WI38 (cell line): ENCODE data around the gene SLC30A3.

Experiments
- H3K4me3 ChIP-seq: 2 replicates; pipeline ENCODE4 v1.5.1; 2011; ENCODE audit warnings: low read depth, mild to moderate bottlenecking, control low read depth, low read length
- TF ChIP-seq, protein P1 (sequence below): IDR thresholded peaks from 2 replicates; pipeline ENCODE4 v1.5.1; 2012; ENCODE audit warnings: low read depth, mild to moderate bottlenecking, control low read depth, low read length

SLC30A3 gene

DNA sequence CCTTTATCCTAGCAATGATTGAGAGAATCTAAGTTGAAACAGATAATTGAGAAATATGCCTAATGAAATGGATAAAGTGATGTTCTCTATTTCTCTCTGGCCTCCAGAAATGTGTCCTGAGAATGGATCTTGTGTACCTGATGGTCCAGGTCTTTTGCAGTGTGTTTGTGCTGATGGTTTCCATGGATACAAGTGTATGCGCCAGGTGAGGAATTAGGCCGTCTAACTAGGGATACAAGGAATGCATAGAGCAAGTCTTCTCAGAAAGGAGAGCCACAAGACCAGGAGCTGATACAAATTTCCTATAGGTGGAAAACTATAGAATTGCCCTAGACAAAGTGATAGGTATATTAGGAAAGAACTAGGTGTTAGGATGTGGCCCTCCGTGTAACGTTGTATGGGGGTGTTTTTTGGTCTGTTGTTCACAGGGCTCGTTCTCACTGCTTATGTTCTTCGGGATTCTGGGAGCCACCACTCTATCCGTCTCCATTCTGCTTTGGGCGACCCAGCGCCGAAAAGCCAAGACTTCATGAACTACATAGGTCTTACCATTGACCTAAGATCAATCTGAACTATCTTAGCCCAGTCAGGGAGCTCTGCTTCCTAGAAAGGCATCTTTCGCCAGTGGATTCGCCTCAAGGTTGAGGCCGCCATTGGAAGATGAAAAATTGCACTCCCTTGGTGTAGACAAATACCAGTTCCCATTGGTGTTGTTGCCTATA lies 46.3 kb downstream of the SLC30A3 start:
- peak overlapping the region; percentile 83 for H3K4me3 ChIP-seq
- TF ChIP-seq, protein P1, sequence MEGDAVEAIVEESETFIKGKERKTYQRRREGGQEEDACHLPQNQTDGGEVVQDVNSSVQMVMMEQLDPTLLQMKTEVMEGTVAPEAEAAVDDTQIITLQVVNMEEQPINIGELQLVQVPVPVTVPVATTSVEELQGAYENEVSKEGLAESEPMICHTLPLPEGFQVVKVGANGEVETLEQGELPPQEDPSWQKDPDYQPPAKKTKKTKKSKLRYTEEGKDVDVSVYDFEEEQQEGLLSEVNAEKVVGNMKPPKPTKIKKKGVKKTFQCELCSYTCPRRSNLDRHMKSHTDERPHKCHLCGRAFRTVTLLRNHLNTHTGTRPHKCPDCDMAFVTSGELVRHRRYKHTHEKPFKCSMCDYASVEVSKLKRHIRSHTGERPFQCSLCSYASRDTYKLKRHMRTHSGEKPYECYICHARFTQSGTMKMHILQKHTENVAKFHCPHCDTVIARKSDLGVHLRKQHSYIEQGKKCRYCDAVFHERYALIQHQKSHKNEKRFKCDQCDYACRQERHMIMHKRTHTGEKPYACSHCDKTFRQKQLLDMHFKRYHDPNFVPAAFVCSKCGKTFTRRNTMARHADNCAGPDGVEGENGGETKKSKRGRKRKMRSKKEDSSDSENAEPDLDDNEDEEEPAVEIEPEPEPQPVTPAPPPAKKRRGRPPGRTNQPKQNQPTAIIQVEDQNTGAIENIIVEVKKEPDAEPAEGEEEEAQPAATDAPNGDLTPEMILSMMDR: no peak

DNA sequence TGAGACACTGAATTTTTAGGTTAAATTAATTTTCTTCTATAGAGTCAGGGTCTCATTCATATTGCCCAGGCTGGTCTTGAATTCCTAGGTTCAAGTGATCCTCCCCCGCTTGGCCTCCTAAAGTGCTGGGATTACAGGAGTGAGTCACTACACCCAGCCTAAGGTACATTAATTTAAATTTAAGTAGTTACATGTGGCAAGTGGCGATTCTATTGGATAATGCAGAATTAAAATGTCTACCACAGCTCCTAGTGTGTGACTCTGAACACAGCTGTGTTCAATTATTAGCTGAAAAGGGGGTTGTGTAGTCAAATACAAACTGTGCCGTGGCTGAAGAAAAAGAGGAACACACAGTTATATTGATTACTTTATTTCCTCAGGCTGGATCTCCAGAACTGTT lies 47.9 kb downstream of the SLC30A3 start:
- TF ChIP-seq, protein P1: no peak
- H3K4me3 ChIP-seq: no peak overlapping the region

DNA sequence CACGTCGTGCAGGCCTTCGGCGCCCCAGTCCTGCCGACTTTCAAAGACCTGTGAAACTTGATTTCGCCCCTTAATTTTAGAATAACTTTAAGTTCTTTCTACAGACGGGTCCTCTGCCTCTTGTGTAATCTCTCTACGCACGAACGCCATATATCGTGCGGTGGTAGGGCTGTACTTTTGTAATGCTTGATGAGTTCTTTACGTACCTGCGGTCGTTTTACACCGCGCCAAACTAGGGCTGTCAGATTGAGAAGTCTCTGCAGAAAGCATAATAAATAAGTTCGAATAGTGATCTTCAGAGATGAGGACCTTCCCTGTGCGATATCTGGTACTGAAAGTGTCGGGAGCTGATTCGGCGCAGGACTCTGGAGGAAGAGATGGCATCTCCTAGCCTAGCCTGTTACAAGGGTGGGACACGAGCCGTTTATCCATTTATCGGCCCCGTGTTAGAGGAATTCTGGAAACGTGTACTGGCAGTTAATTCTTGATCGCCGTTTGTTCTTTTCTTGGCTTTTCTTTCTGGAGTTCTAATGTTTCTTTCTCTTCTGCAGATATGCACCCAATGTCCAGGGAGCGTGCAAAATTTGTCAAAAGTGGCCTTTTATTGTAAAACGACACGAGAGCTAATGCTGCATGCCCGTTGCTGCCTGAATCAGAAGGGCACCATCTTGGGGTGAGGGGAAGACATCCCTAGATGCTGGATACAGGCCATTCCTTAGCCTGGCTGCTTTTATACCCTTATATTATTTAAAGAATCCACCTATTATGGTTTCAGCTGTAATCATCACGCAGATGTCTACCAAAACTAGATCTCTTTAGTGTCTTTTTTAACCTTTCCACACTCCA lies 50.0 kb downstream of the SLC30A3 start:
- peak overlapping the region; percentile 87 for H3K4me3 ChIP-seq
- TF ChIP-seq, protein P1: no peak

DNA sequence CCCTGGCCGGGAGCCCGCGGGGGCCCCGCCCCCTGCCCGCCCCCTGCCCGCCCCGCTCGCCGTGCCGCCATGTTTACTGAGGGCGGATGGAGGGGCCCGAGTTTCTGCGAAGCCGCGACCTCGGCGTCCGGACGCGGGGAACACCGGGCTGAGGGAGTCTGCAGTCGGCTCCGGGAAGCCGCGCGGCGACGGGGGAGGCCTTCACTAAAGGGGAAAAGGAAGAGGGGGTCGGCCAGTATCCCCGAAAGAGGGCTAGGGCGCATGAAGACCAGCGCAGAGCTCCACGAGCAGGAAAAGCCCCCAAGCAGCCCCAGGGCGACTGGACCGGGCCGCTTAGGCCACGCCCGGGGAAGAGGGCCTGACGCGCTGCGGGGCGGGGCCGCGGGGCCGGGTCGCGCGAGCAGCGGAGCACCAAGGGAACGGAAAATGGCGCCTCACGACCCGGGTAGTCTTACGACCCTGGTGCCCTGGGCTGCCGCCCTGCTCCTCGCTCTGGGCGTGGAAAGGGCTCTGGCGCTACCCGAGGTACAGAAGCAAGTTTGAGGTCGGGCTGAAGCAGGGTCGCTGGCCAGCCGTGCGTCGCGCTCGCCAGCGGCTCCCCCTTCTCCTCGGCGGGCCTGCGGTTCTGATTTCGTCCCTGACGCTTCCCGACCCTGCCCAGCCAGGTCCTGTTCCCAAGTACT lies 50.8 kb downstream of the SLC30A3 start, which contains the start of the genes ATRAID and SLC5A6:
Gene ATRAID, plus strand, starts transcription at position 99 of the 683 bp plus-strand sequence. Its CDS starts 328 bp downstream, at position 427.
Gene SLC5A6, minus strand, starts transcription at position 326 of the 683 bp plus-strand sequence. CDS start 4,618 bp downstream, outside the sequence.
- TF ChIP-seq, protein P1: no peak
- H3K4me3 ChIP-seq: peak within 1 kb of the TSS; percentile 87

DNA sequence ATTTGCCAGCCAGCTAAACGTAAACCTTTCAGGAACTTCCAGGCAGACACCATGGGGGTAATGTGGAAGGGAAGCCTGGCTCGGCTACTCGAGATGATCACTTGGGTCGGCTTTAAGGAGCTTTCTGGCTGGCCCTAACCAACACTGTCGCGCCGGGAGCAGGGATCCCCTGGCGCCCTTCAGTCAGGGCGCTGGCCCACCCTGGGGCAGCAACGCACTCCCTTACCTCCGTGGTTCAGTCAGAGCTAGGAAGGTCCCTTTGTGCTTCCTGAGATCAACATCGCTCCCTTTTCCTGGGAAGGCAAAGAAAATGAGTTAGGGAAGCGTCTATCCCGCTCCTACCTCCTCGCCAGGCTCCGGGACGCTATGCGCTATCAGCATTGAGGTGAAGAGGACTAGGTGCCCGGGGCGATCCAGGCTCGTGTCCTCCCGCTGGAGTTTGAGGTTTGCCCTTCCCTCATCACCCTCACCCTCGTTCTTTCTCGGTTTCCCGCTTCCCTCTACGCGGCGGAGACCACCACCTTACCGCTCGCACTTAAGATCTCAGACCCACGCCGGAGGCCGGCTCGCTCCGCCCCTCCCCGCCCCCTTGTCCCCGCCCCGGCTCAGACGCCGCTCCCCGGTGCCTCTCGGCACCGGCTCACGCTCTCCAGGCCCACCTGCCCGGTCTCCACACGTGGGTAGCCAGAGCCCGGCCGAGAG lies 51.5 kb downstream of the SLC30A3 start:
- TF ChIP-seq, protein P1: no peak

GRCh38 chr2:27209621-27210401 lies 53.0 kb downstream of the SLC30A3 start:
- no peak overlapping the region for H3K4me3 ChIP-seq
- TF ChIP-seq, protein P1: no peak

More for the DNA sequence above, 51.5 kb downstream of the SLC30A3 start:
- peak overlapping the region; percentile 87 for H3K4me3 ChIP-seq
